HT1080 (cell line): Measurements from ENCODE around the gene TUBGCP3. TPM values are rescaled to one million over a fixed set of nuclear protein-coding genes. Genes with fewer than 3 reads are reported as not detected.

ENCODE experiments used
- DNase-seq: peaks from one replicate; pipeline ENCODE4 v3.0.0-alpha.2; 2015; ENCODE audit warnings: low read depth
- total RNA-seq: library from RNA; depleted of rRNA; stranded (reverse); fragments of >200 nt; shearing (Covaris generic); gene quantifications from 2 replicates; pipeline ENCODE4 v1.2.3, GENCODE V29; 2014

The TUBGCP3 gene
- total RNA-seq, 1 experiment from 2014 or later = 29.7 TPM

GRCh38 chr13:112453874-112454647 is 133.9 kb downstream of the TUBGCP3 start:
- no peak for DNase-seq

- DNase-seq = no peak
Measured at GRCh38 chr13:112453207-112453829, 134.6 kb downstream of the TUBGCP3 start.

GRCh38 chr13:112452380-112453206 is 135.4 kb downstream of the TUBGCP3 start:
- DNase-seq = no peak

GRCh38 chr13:112451512-112452379 is 136.2 kb downstream of the TUBGCP3 start:
- DNase-seq = no peak

GRCh38 chr13:112450904-112451240 is 137.1 kb downstream of the TUBGCP3 start:
- no peak for DNase-seq

- DNase-seq = no peak
Measured at GRCh38 chr13:112450118-112450903, 137.6 kb downstream of the TUBGCP3 start.

- DNase-seq = no peak
Measured at GRCh38 chr13:112449545-112449930, 138.4 kb downstream of the TUBGCP3 start.

GRCh38 chr13:112448621-112449544 is 139.1 kb downstream of the TUBGCP3 start:
- DNase-seq = no peak

GRCh38 chr13:112447761-112448603 is 140.0 kb downstream of the TUBGCP3 start:
- DNase-seq = no peak

GRCh38 chr13:112447306-112447705 is 140.6 kb downstream of the TUBGCP3 start:
- DNase-seq = no peak

- DNase-seq = no peak
Measured at GRCh38 chr13:112446867-112447266, 141.1 kb downstream of the TUBGCP3 start.

- no peak for DNase-seq
Measured at GRCh38 chr13:112446347-112446861, 141.5 kb downstream of the TUBGCP3 start.

GRCh38 chr13:112445411-112446271 is 142.3 kb downstream of the TUBGCP3 start:
- DNase-seq = no peak

- DNase-seq = no peak
Measured at GRCh38 chr13:112444416-112445399, 143.2 kb downstream of the TUBGCP3 start.

GRCh38 chr13:112443995-112444311 is 144.0 kb downstream of the TUBGCP3 start:
- DNase-seq = peak; percentile 59
